GM18861 (cell line): ENCODE results near the gene HPGDS.

Experiments
- ATAC-seq: cut with Tn5 transposase; IDR thresholded peaks from one replicate; pipeline ENCODE4 v1.9.1; 2021; ENCODE audit not compliant: unreplicated experiment

Gene HPGDS

GRCh38 chr4:94262163-94263016, 80.2 kb downstream of the HPGDS start:
- ATAC-seq, result no peak

GRCh38 chr4:94256828-94257227, 85.8 kb downstream of the HPGDS start:
- no peak for ATAC-seq

- no peak for ATAC-seq
Measured at GRCh38 chr4:94256144-94256783, 86.4 kb downstream of the HPGDS start.

- no peak for ATAC-seq
Measured at GRCh38 chr4:94253036-94253435, 89.6 kb downstream of the HPGDS start.

- no peak for ATAC-seq
Measured at GRCh38 chr4:94251094-94251493, 91.5 kb downstream of the HPGDS start.
